Adrenal gland (tissue), 12 donors: ENCODE measurements around the gene HVCN1. TPM values are rescaled to one million over a fixed set of nuclear protein-coding genes. Genes with fewer than 3 reads are reported as not detected.

Source experiments
- DNase-seq, 7 donors: peaks; one replicate each; pipeline ENCODE4 v3.0.0-alpha.2; 2019 to 2020
- H3K27ac ChIP-seq, 5 donors: fragments of 200-600 bp; sonication (generic) in 4 of 5; 1 replicate in 3 of 5; 2 replicates in 2 of 5; pipeline versions ENCODE4 v1.5.1 to v1.8.0; 2016 to 2020; ENCODE audit warnings: mild to moderate bottlenecking in 1 of 5
- H3K27me3 ChIP-seq: fragments of 200-600 bp; 2 replicates; pipeline ENCODE4 v1.8.0; 2021
- H3K36me3 ChIP-seq, 2 donors: fragments of 200-600 bp; replicated peaks in 1 of 2; 1 replicate in 1 of 2; 2 replicates in 1 of 2; pipeline versions ENCODE4 v1.5.1 to v1.8.0; 2018 to 2022
- H3K4me1 ChIP-seq, 2 donors: fragments of 200-600 bp; replicated peaks in 1 of 2; 1 replicate in 1 of 2; 2 replicates in 1 of 2; pipeline versions ENCODE4 v1.5.1 to v1.8.0; 2018 to 2021
- H3K4me3 ChIP-seq, 4 donors: fragments of 200-600 bp; sonication (generic) in 3 of 4; one replicate each; pipeline ENCODE4 v1.5.1; 2016 to 2018
- H3K9me3 ChIP-seq, 3 donors: fragments of 200-600 bp; sonication (generic) in 1 of 3; replicated peaks in 1 of 3; 1 replicate in 2 of 3; 2 replicates in 1 of 3; pipeline versions ENCODE4 v1.5.1 to v1.8.0; 2016 to 2021
- POLR2A ChIP-seq, 2 donors: fragments of 450-650 bp; IDR thresholded peaks; one replicate each; pipeline ENCODE4 v1.6.1; 2017; ENCODE audit warnings: antibody characterized with exemption in 2 of 2, mild to moderate bottlenecking in 2 of 2, moderate library complexity in 1 of 2
- WGBS, 4 donors: extraction: QIAGEN DNeasy Blood & Tissue Kit in 2 of 4; methylation state at CpG; one replicate each; pipeline versions ENCODE4 v1.1.5 to v1.1.7; 2013 to 2017; 5-methylcytosine and 5-hydroxymethylcytosine counted together
- intact Hi-C, 2 donors: fragments of 100-400 bp; cut with DNase I; formaldehyde crosslinking; loops; one replicate each; pipeline versions ENCODE4 v1.14.1 to v1.15.0; 2022 to 2023
- polyA plus RNA-seq, 3 donors: library from polyadenylated mRNA; stranded (reverse); fragments of 200-250 nt in 2 of 3; fragments of 350-450 nt in 1 of 3; fragmentation: Illumina TruSeq in 1 of 3; extraction: RNeasy Lipid Tissue Mini Kit (QIAGEN cat#74804) in 1 of 3; gene quantifications; one replicate each; pipeline ENCODE4 v1.2.3, GENCODE V29; 2013 to 2014
- total RNA-seq, 9 donors: library from RNA; depleted of rRNA in 4 of 9; stranded (reverse); fragments of >200 nt in 4 of 9; fragments of 120-200 nt in 1 of 9; fragmentation: NEBNext Ultra II Directional in 1 of 9; extraction: Animal tissue kit (Norgen Biotek cat#: 25700) in 1 of 9; gene quantifications; one replicate each; pipeline versions ENCODE4 v1.1.0 to v1.2.4, GENCODE V29; 2013 to 2023
- TF ChIP-seq, protein P1 (sequence below), 6 experiments: fragments of 450-650 bp in 4 of 6; fragments of 200-600 bp in 2 of 6; sonication (generic) in 1 of 6; IDR thresholded peaks; 1 replicate in 5 of 6; 2 replicates in 1 of 6; pipeline versions ENCODE4 v1.5.1 to v1.8.0; 2016 to 2021; ENCODE audit warnings: antibody characterized with exemption in 6 of 6, mild to moderate bottlenecking in 2 of 6, moderate library complexity in 1 of 6
- donor health status: healthy with polysubstance abuse.
- donor health status: Bipolar disorder and iron deficiency.
- donor health status: DM: yes; HTN: yes; CAD: no.
- donor health status: DM: no; HTN: no; CAD: no.
- donor health status: DM: no; HTN: no; CAD: no.
- donor health status: DM: yes; HTN: yes; CAD: no.

Gene HVCN1
- total and polyA plus RNA-seq, 12 donors: 5.7 to 71.0 (median 12.7) TPM

DNA sequence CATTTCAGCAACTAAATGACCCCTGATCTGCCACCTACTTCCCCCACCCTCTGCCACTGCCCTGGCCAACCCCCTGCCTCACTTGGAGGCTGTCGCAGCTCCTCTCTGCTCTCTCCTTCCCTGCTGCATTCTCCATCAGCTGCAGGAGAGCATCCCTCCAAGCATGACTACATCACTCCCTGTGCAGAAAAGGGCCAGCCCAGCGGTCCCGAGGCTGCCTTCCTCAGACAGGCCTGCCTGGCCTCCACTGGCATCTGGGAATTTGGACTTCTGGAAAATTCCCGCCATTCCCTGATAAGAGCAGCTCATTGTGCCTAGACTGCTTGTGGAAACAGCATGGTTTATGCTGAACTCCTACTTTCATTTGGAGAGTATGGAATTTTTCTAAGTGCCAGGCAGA is 12.7 kb downstream of the HVCN1 start:
- WGBS, 4 donors: 86 to 94% (median 90%) methylated on average over 4 of the region's 4 CpGs
- Histone ChIP-seq H3K9me3 (no peaks in the 10 kb centered on the region), H3K4me1 (peaks cover 0 to 8% of the 10 kb centered on the region in 2 donors), H3K36me3 (no peaks in the 10 kb centered on the region), H3K4me3 (no peak overlapping the region), H3K27me3 (no peaks in the 10 kb centered on the region), H3K27ac (no peak overlapping the region)
- DNase-seq: no peak
- no peak for TF ChIP-seq POLR2A (IDR thresholded peaks at IDR 0.05)
- TF ChIP-seq, protein P1, sequence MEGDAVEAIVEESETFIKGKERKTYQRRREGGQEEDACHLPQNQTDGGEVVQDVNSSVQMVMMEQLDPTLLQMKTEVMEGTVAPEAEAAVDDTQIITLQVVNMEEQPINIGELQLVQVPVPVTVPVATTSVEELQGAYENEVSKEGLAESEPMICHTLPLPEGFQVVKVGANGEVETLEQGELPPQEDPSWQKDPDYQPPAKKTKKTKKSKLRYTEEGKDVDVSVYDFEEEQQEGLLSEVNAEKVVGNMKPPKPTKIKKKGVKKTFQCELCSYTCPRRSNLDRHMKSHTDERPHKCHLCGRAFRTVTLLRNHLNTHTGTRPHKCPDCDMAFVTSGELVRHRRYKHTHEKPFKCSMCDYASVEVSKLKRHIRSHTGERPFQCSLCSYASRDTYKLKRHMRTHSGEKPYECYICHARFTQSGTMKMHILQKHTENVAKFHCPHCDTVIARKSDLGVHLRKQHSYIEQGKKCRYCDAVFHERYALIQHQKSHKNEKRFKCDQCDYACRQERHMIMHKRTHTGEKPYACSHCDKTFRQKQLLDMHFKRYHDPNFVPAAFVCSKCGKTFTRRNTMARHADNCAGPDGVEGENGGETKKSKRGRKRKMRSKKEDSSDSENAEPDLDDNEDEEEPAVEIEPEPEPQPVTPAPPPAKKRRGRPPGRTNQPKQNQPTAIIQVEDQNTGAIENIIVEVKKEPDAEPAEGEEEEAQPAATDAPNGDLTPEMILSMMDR (IDR thresholded peaks at IDR 0.05): no peak
- intact Hi-C loops: no loop called here

DNA sequence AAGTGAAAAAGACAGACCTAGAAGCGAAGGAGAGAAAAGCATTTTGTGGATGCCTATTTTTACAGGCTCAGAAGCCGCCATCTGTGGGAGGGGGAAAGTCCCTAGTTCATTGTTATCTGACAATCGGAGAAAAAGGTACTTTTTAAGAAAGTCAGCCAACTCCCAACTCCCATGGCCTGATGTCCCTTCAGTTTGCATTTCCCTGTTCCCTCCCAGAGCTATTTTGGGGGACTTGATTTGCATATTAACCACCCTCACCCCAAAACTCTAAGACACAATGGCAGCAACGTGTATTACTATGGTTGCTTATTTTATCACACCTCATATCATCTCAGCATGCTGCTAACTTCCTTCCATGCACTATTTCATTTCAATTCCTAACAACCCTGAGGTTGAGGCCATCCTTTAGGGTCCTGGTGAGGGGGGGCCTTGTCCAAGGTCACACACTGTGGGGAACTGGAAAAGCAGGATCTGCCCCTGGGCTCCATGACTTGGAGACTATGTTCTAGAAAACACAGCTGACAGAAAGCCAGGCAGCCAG is 18.7 kb downstream of the HVCN1 start:
- Histone ChIP-seq H3K4me1 (no peaks in the 10 kb centered on the region), H3K9me3 (no peaks in the 10 kb centered on the region), H3K27ac (no peak overlapping the region), H3K36me3 (no peaks in the 10 kb centered on the region), H3K27me3 (no peaks in the 10 kb centered on the region), H3K4me3 (no peak overlapping the region)
- intact Hi-C loops: no loop called here
- TF ChIP-seq, protein P1 (IDR thresholded peaks at IDR 0.05): no peak
- TF ChIP-seq POLR2A (IDR thresholded peaks at IDR 0.05): no peak
- no peak for DNase-seq
- WGBS, 4 donors: 62 to 68% (median 64%) methylated on average over 4 of the region's 4 CpGs

DNA sequence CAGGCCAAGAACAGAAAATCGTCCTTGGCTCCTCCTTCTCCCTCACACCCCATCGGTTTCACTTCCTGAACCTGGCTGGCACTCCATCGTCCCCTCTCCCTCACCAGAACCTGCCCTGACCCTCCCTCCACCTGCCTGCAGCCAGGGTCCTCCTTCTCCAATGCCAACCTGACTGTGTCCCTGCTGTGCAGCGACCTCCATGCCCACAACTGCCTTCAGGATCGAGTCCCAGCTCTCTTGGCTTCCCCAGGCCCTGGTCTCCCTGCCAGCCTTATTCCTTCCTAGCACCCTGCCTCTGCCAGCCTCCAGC is 19.8 kb downstream of the HVCN1 start:
- Histone ChIP-seq H3K4me3 (no peak overlapping the region), H3K36me3 (no peaks in the 10 kb centered on the region), H3K9me3 (no peaks in the 10 kb centered on the region), H3K4me1 (no peaks in the 10 kb centered on the region), H3K27me3 (no peaks in the 10 kb centered on the region), H3K27ac (no peak overlapping the region)
- intact Hi-C loops: no loop called here
- WGBS, 4 donors: 55 to 64% (median 63%) methylated on average over 5 of the region's 5 CpGs
- no peak for DNase-seq
- no peak for TF ChIP-seq POLR2A (IDR thresholded peaks at IDR 0.05)
- TF ChIP-seq, protein P1 (IDR thresholded peaks at IDR 0.05): no peak

DNA sequence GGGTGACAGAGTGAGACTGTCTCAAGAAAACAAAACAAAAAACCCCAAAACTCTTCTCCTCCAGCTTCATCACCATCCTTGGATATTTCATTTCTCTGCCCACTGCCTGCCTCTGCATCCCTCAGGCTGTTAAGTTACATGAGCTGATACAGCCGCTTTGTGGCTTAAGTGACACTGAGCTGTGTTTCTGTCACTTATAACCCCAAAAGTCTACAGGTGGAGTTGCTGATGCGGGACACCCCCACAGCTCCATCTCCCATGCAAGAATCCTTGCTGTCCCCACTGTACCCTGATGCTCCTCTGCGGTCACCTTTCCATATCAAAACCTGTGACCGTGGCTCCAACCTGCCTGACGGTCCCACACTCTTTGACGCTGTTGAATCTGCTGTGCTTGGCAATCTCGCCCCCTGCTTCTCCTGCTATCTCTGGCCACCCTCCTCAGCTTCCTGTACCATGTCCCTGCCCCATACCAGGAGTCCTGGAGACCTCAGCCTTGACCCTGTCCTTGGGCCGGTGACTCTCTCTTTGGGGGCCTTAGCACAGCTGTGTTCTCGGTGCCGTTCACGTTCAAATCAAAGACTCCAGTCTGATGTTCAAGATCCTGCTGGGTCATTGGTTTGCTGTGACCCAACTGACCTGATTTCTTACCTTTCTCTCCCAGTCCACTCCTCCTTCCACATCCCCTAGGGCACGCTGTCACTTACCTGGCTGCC is 20.3 kb downstream of the HVCN1 start:
- no peak for DNase-seq
- H3K4me1 ChIP-seq: no peaks in the 10 kb centered on the region
- H3K27ac ChIP-seq: no peak overlapping the region
- TF ChIP-seq, protein P1 (IDR thresholded peaks at IDR 0.05): no peak
- TF ChIP-seq POLR2A (IDR thresholded peaks at IDR 0.05): no peak
- H3K36me3 ChIP-seq: no peaks in the 10 kb centered on the region
- H3K27me3 ChIP-seq: no peaks in the 10 kb centered on the region
- no peaks in the 10 kb centered on the region for H3K9me3 ChIP-seq
- intact Hi-C loops: no loop called here
- no peak overlapping the region for H3K4me3 ChIP-seq
- WGBS, 4 donors: 83 to 89% (median 86%) methylated on average over 11 to 12 of the region's 12 CpGs
